ACC112 (cell line): ENCODE data around the gene RNF144B.

Experiments used
- H2AFZ ChIP-seq: fragments of 200-600 bp; sonication (generic); one replicate; pipeline ENCODE4 v1.6.0; 2017; ENCODE audit warnings: antibody characterized with exemption, low read length; ENCODE audit not compliant: unreplicated experiment
- H3K27ac ChIP-seq: fragments of 200-600 bp; sonication (generic); 2 replicates; pipeline ENCODE4 v1.5.1; 2014; ENCODE audit warnings: low read depth, mild to moderate bottlenecking, antibody characterized with exemption, low read length, moderate library complexity
- H3K27me3 ChIP-seq: fragments of 200-600 bp; sonication (generic); 2 replicates; pipeline ENCODE4 v1.6.1; 2014; ENCODE audit warnings: mild to moderate bottlenecking, antibody characterized with exemption, low read length, moderate library complexity, mixed read lengths; ENCODE audit not compliant: insufficient read depth
- H3K36me3 ChIP-seq: fragments of 200-600 bp; sonication (generic); 2 replicates; pipeline ENCODE4 v1.6.1; 2016; ENCODE audit warnings: mild to moderate bottlenecking, antibody characterized with exemption, low read length, moderate library complexity, mixed read lengths; ENCODE audit not compliant: insufficient read depth
- H3K4me1 ChIP-seq: fragments of 200-600 bp; sonication (generic); one replicate; pipeline ENCODE4 v1.6.1; 2016; ENCODE audit warnings: low read length, mixed read lengths; ENCODE audit not compliant: insufficient read depth, unreplicated experiment, control insufficient read depth
- H3K4me3 ChIP-seq: fragments of 200-600 bp; sonication (generic); 2 replicates; pipeline ENCODE4 v1.5.1; 2014; ENCODE audit warnings: mild to moderate bottlenecking, low read depth, low read length
- H3K79me2 ChIP-seq: fragments of 200-600 bp; sonication (generic); one replicate; pipeline ENCODE4 v1.6.0; 2016; ENCODE audit warnings: low read length; ENCODE audit not compliant: control insufficient read depth, unreplicated experiment, insufficient read depth

RNF144B gene

DNA sequence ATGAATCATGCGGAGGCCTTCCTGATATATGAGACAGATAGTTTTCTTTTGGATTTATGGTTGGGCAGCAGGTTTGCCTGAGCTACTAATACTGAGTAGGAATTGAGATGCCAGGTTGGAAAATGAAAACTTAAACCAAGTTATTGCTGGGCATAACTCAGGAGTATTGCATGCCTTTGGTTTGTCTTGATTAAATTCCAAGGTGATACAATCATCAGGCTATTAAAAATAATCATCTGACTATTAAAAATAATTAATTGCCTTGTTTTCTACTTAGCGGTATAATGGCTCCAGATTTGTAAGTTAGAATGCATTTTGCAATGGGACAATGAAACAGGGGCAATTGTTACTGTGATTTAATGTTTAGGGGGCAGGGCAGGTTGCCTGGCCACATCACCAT is 15.5 kb upstream of the RNF144B start:
- no peaks in the 10 kb centered on the region for H3K4me1 ChIP-seq
- no peaks in the 10 kb centered on the region for H3K36me3 ChIP-seq
- H3K4me3 ChIP-seq, result no peak overlapping the region
- no peak overlapping the region for H2AFZ ChIP-seq
- H3K27me3 ChIP-seq, result no peaks in the 10 kb centered on the region
- H3K27ac ChIP-seq, result no peak overlapping the region
- H3K79me2 ChIP-seq, result no peaks in the 10 kb centered on the region

DNA sequence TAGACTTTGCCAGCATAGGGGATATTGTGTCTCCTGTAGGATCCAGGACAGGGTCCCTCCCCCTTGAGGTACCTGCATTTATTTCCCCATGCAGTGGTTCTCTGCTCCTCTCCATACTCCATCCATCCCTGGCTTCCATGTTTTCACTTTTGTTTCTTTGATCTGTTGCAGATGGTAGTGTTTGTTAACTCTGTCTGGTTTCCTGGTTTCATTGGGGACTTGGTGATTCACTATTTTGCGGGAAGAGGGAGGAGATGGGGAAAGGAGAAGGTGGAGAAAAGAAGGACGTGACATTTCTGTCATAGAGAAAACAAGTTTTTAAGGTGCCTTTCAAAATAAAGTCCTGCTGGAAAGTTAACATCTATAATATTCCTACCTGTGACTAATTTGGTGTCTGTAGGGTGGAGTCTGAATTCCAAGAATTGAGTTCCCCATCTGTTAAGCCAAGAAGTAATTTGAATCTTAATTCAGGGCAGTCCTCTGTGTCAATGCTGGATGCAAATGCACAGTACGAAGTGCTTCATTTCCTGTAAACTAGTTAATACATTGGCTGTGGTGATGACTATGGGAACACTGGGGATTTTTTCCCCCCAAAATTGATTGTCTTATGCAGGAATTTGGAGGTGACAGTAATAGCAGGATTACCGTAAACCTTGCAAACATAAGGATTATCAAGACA is 6.9 kb upstream of the RNF144B start:
- Histone ChIP-seq H3K79me2 (no peaks in the 10 kb centered on the region), H3K27me3 (no peaks in the 10 kb centered on the region), H3K36me3 (no peaks in the 10 kb centered on the region), H3K4me1 (peaks cover 8% of the 10 kb centered on the region), H3K4me3 (no peak overlapping the region), H3K27ac (no peak overlapping the region), H2AFZ (peak overlapping the region; percentile 73)

- Histone ChIP-seq H3K79me2 (no peaks in the 10 kb centered on the region), H3K4me3 (no peak overlapping the region), H3K27me3 (no peaks in the 10 kb centered on the region), H3K4me1 (peaks cover 8% of the 10 kb centered on the region), H3K36me3 (no peaks in the 10 kb centered on the region), H3K27ac (no peak overlapping the region), H2AFZ (no peak overlapping the region)
These were observed 6.3 kb upstream of the RNF144B start for GRCh38 chr6:18380851-18381250.

DNA sequence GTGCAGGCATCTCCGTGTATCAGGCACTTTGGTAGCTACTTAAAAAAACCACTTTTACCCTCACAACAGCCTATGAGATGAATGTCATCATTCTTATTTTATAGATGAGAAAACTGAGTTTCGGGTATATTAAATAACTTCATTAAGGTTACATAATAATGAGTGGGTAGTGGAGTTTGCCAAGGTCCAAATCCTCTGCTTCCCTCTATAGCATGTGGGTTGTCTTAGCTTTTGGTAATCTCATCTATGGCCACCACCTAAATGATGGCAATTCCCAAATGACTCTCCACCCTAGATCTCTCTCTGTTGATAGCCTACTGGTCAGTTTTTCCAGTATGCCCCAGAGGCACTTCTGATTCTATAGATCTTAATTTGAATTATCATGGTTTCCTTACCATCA is 3.7 kb upstream of the RNF144B start:
- no peaks in the 10 kb centered on the region for H3K36me3 ChIP-seq
- peaks cover 10% of the 10 kb centered on the region for H3K4me1 ChIP-seq
- no peak overlapping the region for H2AFZ ChIP-seq
- H3K4me3 ChIP-seq, result no peak overlapping the region
- no peaks in the 10 kb centered on the region for H3K79me2 ChIP-seq
- H3K27me3 ChIP-seq, result no peaks in the 10 kb centered on the region
- H3K27ac ChIP-seq, result no peak overlapping the region

GRCh38 chr6:18384621-18385020 is 2.5 kb upstream of the RNF144B start:
- Histone ChIP-seq H3K4me3 (no peak overlapping the region), H3K27ac (no peak overlapping the region), H3K27me3 (no peaks in the 10 kb centered on the region), H3K36me3 (no peaks in the 10 kb centered on the region), H2AFZ (no peak overlapping the region), H3K4me1 (peaks cover 20% of the 10 kb centered on the region), H3K79me2 (no peaks in the 10 kb centered on the region)

- no peak overlapping the region for H3K4me3 ChIP-seq
- H3K36me3 ChIP-seq, result no peaks in the 10 kb centered on the region
- H3K27me3 ChIP-seq, result no peaks in the 10 kb centered on the region
- no peaks in the 10 kb centered on the region for H3K79me2 ChIP-seq
- peak overlapping the region; percentile 81 for H2AFZ ChIP-seq
- peaks cover 15% of the 10 kb centered on the region for H3K4me1 ChIP-seq
- H3K27ac ChIP-seq, result no peak overlapping the region
These were observed 713 bp upstream of the RNF144B start for GRCh38 chr6:18386298-18386976.

DNA sequence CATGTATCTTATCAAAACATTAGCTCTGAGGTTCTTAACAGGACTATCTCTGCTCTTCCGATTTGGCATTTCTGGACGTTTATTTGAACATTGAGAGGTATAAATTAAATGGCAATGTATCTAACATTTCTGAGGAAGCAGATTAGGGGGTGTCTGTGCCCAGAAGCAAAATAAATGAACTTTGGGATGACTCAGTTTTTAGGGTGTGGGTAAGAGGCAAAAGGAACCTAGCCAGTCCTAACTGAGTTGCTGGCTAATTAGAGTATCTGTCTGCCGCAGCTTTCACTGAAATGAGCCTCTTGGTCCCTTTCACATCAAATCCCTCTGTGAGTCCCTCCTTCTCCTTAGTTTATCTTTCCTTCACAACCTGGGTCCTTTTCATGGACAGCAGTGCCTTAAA is 1.1 kb downstream of the RNF144B start:
- peak overlapping the region; percentile 88; the same call in 1 of the 2 replicates for H3K27ac ChIP-seq

GRCh38 chr6:18388942-18389341 is 1.8 kb downstream of the RNF144B start:
- Histone ChIP-seq H3K4me1 (peaks cover 23% of the 10 kb centered on the region), H3K27me3 (no peaks in the 10 kb centered on the region), H3K4me3 (peak overlapping the region; percentile 78), H3K79me2 (no peaks in the 10 kb centered on the region), H3K36me3 (no peaks in the 10 kb centered on the region), H2AFZ (peak overlapping the region; percentile 62), H3K27ac (peak overlapping the region; percentile 88)

More for the DNA sequence above, 1.1 kb downstream of the RNF144B start:
- Histone ChIP-seq H3K27me3 (no peaks in the 10 kb centered on the region), H3K4me3 (peak overlapping the region; percentile 78), H3K36me3 (no peaks in the 10 kb centered on the region), H3K79me2 (no peaks in the 10 kb centered on the region), H2AFZ (peak overlapping the region; percentile 81), H3K4me1 (peaks cover 16% of the 10 kb centered on the region)

DNA sequence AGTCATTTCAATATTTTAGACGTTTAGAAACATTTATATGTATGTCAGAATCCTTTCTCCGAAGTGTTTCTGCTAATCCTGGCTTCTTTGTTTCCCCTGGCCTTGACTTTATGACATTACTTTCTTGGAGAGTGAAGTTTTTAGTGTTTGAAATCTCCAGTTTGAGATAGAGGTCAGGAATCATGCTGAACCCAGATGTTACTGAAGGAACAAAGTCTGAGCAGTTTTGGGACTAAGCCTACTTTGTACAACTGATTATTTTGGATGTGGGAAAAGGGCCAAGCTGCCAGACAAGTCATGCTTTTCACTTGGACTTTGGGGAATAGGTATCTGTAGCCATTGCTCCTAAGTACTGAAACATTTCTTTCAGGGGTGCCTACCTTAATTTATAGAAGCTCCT is 2.3 kb downstream of the RNF144B start:
- Histone ChIP-seq H3K4me3 (peak overlapping the region; percentile 78), H3K27ac (peak overlapping the region; percentile 88), H2AFZ (peak overlapping the region; percentile 62)

GRCh38 chr6:18390476-18390875 is 3.3 kb downstream of the RNF144B start:
- Histone ChIP-seq H3K4me1 (peaks cover 34% of the 10 kb centered on the region), H3K36me3 (no peaks in the 10 kb centered on the region), H3K27me3 (no peaks in the 10 kb centered on the region), H3K79me2 (no peaks in the 10 kb centered on the region), H3K27ac (no peak overlapping the region), H3K4me3 (no peak overlapping the region), H2AFZ (no peak overlapping the region)

More for the DNA sequence above, 2.3 kb downstream of the RNF144B start:
- Histone ChIP-seq H3K79me2 (no peaks in the 10 kb centered on the region), H3K36me3 (no peaks in the 10 kb centered on the region), H3K27me3 (no peaks in the 10 kb centered on the region), H3K4me1 (peaks cover 26% of the 10 kb centered on the region)

- Histone ChIP-seq H2AFZ (no peak overlapping the region), H3K4me3 (no peak overlapping the region), H3K36me3 (no peaks in the 10 kb centered on the region), H3K27me3 (no peaks in the 10 kb centered on the region), H3K4me1 (peaks cover 37% of the 10 kb centered on the region), H3K27ac (no peak overlapping the region), H3K79me2 (no peaks in the 10 kb centered on the region)
These were observed 3.9 kb downstream of the RNF144B start for GRCh38 chr6:18391023-18391422.
